GM03348 (cell line): Measurements from ENCODE around the gene ALX4.

Experiments used
- DNase-seq: peaks from one replicate; pipeline ENCODE4 v3.0.0; 2012; ENCODE audit warnings: low spot score

Gene ALX4

GRCh38 chr11:44309478-44310205, at the start of gene ALX4:
Gene ALX4, minus strand, starts transcription at chr11:44310139. Its CDS starts 77 bp downstream, at chr11:44310062.
- peak; percentile 67 for DNase-seq

GRCh38 chr11:44359162-44359561, 49.2 kb upstream of the ALX4 start:
- no peak for DNase-seq

DNA sequence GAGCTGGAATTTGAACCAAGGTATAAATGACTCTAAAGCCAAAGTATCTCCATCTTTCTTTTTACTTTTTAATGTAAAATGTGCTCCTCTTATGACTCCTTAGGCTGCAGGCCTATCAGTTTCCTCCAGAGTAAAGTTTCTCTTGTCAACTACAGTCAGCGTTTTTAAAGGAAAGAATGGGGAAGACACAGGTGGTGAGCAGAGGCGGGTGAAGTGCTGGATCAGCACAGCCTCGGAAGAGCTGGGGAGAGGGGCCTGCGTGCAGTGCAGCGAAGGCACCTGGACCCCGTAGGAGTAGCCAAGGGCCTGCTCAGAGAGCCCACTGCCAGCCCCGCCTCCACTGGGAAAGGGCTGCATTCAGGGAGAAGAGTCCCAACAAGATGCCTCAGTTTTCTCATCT, 48.8 kb upstream of the ALX4 start:
- no peak for DNase-seq

DNA sequence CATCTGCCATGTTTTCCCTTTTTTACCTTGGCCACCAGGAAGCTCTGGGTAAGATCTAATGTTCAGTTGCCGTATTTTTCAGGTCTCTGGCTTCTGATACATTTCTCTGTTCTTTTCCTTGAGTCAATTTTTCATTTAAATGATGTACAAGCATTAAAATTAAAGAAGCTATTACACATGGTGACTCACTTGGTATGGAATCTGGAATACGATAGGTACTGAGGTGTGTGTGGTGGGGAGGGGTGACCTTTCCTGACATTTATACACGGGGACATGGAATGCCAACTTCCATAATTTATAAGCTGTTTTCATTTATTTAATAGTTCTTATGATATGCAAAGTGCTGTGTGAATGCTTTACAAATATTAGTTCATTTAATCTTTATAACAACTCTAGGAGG, 47.8 kb upstream of the ALX4 start:
- DNase-seq, result no peak

DNA sequence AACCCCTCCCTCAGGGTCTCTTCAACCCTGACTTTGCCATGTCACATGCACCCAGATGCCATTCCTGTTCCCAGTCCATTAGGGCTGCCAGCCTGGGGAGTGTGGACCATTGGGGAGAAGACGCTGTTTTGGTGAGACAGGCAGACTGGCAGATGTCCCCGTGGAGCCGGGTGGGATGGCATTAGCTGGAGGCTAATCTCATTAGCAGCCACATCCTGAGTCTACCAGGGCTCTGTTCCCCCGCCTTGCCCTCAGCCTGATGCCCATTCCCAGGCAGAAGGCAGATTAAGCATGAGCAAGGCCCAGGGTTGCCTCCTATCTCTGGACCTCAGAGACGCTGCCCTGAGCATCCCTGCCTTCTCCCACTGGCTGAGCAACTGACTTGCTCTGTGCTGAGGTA, 46.4 kb upstream of the ALX4 start:
- no peak for DNase-seq

GRCh38 chr11:44351898-44352498, 42.1 kb upstream of the ALX4 start:
- no peak for DNase-seq

DNA sequence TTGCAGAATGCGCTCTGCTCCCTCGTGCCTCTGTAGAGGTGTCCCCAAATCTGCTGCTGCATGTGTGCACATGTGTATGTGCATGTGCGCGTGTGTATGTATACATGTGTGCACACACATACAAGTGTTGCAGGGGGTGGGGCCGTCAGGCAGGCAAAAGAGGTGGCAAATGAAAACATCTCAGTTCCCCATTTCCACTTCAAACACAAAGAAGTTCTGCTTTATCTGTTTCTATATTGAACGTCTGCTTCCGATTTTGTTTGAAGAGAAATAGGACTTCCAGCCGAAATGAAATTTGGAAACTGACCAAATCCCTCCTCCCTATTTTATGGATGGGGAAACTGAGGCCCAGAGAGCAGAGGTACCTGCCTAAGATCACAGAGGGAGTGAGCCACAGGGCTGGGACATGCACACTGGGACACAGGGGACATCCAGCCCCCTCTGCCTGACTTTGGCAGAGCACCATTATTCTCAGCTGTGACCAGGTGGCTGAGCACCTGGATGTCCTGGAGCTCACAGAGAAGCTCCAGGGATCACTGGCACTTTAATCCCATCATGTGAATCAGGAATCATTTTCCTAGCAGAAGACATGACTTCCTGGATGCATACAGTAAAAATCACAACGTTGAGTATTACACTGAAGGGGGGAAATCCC, 41.2 kb upstream of the ALX4 start:
- no peak for DNase-seq

DNA sequence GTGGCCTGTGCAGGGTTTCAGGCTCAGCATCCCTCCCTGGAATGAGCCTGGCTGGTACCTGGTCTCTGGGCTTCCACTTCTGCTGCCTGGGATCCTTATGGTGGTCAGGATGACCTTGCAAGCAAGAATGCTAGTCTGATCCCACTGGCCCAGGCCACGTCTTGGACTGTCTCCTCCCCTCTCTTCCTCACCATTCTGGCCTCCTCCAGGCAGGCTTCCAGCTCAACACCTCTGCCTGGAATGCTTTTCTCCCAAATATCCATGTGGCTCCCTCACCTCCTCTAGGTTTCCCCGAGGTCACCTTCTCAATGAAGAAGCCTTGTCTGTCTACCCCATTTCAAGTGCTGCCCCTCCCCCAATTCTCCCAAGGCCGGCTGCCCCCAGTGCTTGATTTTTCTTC, 39.4 kb upstream of the ALX4 start:
- DNase-seq, result no peak

GRCh38 chr11:44348721-44349120, 38.8 kb upstream of the ALX4 start:
- DNase-seq, result no peak

DNA sequence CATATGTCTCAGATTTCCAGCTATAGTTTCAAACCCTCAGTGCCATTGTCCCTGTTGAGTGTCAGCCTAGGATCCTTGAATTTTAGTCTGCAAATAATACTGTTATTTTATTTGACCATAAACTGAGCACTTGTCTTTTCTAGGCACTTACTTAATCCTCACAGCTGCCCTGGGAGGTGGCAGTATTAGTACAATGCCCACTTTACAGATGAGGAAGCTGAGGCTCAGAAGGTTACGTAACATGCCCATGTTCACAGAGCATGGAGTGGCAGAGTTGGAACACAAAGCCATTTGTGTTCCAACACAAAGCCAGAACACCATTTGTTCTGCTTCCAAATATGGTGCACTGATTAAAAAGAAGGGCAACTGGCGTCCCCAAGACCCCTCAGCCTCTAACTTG, 38.2 kb upstream of the ALX4 start:
- no peak for DNase-seq

GRCh38 chr11:44347538-44347937, 37.6 kb upstream of the ALX4 start:
- DNase-seq, result no peak

- no peak for DNase-seq
Observed at GRCh38 chr11:44346983-44347382, 37.0 kb upstream of the ALX4 start.

- no peak for DNase-seq
Observed at GRCh38 chr11:44345781-44346180, 35.8 kb upstream of the ALX4 start.

- DNase-seq, result no peak
Observed at GRCh38 chr11:44344921-44345320, 35.0 kb upstream of the ALX4 start.

- no peak for DNase-seq
Observed at GRCh38 chr11:44344423-44344820, 34.5 kb upstream of the ALX4 start.

DNA sequence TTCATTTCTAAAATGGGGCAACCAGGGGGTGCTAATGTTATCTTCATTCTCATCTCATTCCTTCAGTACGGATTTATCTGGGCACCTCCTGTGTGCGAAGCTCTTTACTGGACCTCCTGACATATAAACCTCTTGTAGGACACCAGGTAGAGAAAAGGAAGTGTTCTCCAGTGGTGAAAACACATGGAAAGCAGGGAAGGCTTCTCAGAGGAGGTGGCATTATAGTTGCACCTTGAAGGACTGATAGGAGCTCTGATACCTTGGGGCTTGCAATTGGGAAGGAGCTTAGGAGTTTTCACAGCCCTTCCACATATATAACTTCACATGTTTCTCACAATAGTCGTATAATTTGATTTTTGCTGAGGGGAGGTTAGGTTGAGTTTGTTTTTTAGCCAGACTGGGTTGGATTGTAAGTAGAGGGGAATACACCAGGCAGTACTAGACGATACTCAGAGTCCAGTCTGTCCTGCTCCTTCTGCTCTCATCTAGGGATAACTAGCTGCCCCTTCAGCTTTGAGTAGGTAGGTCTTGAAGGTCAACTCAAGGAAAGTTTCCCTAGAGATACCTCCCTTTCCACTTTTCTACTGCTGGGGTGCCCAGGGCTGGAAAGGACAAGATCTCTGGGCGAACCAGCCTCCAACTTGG, 34.0 kb upstream of the ALX4 start:
- no peak for DNase-seq

GRCh38 chr11:44342616-44343015, 32.7 kb upstream of the ALX4 start:
- no peak for DNase-seq

GRCh38 chr11:44340656-44341055, 30.7 kb upstream of the ALX4 start:
- no peak for DNase-seq

DNA sequence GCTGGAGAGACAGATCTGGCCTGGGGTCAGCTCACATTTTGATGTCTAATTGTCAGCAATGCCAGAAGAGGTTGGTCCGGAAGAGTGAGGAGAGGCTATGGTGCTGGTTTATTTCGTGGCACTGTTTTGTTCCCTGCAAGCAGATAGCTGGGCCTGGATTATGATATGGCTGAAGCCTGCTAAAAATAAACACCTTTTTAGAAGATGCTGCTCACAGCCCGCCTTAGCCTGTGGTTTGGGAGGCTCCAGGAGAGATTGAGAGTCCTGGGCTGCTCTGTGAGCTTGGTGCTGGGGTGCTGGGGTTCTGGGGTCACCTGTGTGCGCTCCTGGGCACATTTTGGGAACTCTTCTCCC, 29.6 kb upstream of the ALX4 start:
- no peak for DNase-seq

DNA sequence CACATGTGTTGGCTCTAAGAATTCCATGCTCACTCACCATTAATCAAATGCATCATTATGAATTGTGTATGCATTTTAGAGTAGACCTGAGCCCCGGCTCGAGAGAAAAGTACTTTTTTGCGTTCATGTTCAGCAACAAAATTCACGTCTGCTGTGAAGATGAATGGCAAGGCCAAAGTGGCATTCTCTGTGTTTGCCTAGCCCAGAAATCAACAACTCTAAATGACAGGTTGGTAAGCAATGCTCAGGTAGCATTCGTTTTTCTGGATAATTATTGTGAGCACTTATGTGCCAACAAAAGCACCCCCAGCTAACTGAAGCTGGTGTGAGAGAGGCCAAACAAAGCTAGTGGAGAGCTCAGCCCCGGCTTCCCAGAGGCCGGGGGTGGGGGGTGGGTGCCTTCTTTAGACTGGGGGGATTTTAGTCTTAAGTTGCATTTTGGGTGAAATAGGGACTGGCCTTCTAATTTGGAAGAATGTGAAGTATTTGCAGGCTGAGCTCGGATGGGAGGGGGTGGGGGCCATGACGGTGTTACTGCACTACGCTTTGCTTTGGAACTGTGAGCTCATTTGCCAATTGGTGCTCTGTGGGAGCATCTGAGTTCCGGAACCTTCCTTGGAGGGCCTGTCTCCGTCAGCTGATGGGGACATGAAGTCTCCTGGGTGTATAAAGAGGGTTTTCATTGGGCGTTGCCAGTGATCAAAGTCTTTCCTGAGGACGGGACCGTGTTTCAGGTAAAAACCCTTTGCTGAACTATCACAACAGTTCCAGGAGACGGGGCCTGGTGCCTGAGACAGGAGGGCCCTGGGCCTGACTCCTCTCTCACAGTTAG, 29.0 kb upstream of the ALX4 start:
- DNase-seq, result no peak

DNA sequence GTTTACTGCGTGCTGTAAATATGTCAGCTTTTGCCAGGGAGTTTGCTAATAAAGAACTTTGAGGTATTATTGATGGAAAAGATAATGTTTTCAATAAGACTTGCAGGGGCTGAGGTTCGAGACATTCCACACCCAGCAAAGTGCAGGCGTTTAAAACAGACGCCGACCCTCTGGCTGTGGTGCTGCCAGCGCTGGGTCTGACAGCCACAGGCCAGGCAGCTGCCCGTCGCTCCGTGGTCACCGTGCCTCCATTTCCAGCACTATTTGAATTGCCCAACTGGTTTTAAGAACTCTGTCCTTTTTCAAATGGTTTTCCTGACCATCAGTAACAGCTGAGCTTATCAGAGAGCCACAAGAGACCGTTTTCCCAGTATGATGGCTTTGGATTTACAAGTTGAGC, 28.1 kb upstream of the ALX4 start:
- DNase-seq, result no peak

DNA sequence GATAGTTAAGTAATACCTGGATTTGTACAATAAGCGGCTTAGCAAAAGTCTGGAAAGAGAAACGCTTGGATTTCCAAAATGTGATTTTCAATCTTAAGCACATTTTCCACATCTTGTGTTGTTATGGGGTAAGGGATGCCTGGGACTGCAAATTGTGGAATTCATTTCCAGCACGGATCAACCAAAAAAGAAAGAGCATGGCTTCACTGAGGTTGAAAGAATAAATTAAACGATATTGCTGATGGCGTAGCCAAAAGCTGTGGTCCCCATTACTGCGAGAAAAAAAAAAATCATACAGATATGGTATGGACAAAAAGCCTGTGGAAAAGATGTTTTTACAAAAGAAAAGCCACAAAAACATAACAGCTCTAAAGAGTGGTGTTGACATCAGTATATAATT, 26.0 kb upstream of the ALX4 start:
- no peak for DNase-seq
